ENCODE measurements around the gene NRARP. TPM values are rescaled to one million over a fixed set of nuclear protein-coding genes. Genes with fewer than 3 reads are reported as not detected.
A peak's percentile ranks its signal among the peaks of the same experiment; 100 is the strongest.

Gene NRARP
- total and polyA plus RNA-seq, 8 donors = 1.3 to 23.4 (median 10.8) TPM

- 82 to 90% methylated on average over 130 to 139 of the region's 139 CpGs for WGBS, 2 donors
- Histone ChIP-seq H3K9me3 (no peaks in the 10 kb centered on the region), H3K27me3 (no peaks in the 10 kb centered on the region), H3K27ac (peak overlapping the region in 1 of 4 donors; percentile 91), H3K4me3 (peak overlapping the region in 2 of 4 donors; percentile 34 to 45), H3K4me1 (peaks cover 0 to 10% (median 8%) of the 10 kb centered on the region in 3 donors), H3K36me3 (no peaks in the 10 kb centered on the region)
- DNase-seq (no peak), ATAC-seq (no peak), FAIRE-seq (no peak)
- intact Hi-C loops (cut with DNase I) = loop anchor here in 1 of 3 donors (10.0 kb wide), 1 partner anchor 246 kb away; no protein-coding TSS in a partner anchor
- TF ChIP-seq CTCF (IDR thresholded peaks at IDR 0.05) = no peak
These were observed 23.1 kb downstream of the NRARP start for GRCh38 chr9:137278721-137279711.

DNA sequence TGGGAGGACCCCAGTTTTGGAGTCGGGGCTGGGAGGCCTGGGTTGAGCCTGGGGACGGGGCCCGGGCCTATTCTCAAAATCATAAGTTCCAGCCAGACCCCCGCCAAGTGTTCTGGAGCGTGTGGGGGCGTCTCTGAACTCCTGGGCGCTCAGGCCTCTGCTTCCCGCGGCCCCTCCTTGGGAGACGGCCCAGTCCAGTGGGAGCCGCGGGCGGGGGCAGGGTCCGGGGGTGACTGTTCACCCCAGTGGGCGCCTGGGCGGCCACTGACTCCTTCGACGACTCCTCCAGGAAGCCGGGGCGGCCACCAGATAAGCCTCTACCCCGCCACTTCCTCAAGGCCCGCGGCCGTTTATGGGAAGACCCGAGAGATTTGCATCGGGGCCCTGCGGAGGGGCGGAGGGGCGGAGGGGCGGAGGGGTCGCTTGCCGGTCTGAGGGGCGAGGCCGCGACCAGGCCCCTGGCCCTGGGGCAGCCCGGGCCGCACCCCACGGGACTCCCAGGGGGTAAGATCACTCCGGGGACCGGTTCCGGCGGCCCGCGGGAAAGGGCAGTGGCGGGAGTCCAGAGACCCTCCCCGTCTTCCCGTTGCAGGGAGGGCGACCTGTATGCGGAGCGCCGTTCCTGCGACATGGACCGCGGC is 23.9 kb downstream of the NRARP start:
- WGBS, 2 donors = 48 to 51% methylated on average over 32 to 54 of the region's 54 CpGs
- TF ChIP-seq CTCF (IDR thresholded peaks at IDR 0.05) = no peak
- Histone ChIP-seq H3K27me3 (no peaks in the 10 kb centered on the region), H3K36me3 (no peaks in the 10 kb centered on the region), H3K4me1 (peaks cover 0 to 10% (median 8%) of the 10 kb centered on the region in 3 donors), H3K9me3 (no peaks in the 10 kb centered on the region), H3K27ac (peak overlapping the region; percentile 76 to 91 (median 86)), H3K4me3 (peak overlapping the region; percentile 10 to 45 (median 28))
- peak in 4 of 6 donors; percentile 27 to 78 (median 58) for DNase-seq
- peak in 1 of 4 donors; percentile 4 for ATAC-seq
- intact Hi-C loops (cut with DNase I) = loop anchor here in 1 of 3 donors (10.0 kb wide), 1 partner anchor 247 kb away; no protein-coding TSS in a partner anchor
- FAIRE-seq = no peak

- DNase-seq (peak; percentile 65 to 89 (median 77)), ATAC-seq (peak; percentile 55 to 78 (median 77))
- 48 to 51% methylated on average over 21 to 25 of the region's 25 CpGs for WGBS, 2 donors
These were observed 24.6 kb downstream of the NRARP start, which contains the start of gene TOR4A for GRCh38 chr9:137277329-137278041. TSS of gene TOR4A (plus strand) at chr9:137277726. CDS start at chr9:137278690, 964 bp downstream.

More at GRCh38 chr9:137277329-137278041, 24.6 kb downstream of the NRARP start, which contains the start of gene TOR4A:
- Histone ChIP-seq H3K27ac (peak within 1 kb of the TSS; percentile 76 to 91 (median 86)), H3K4me1 (peaks cover 0 to 10% (median 8%) of the 10 kb centered on the region in 3 donors), H3K27me3 (no peaks in the 10 kb centered on the region), H3K36me3 (peaks cover 3 to 5% (median 5%) of the 10 kb centered on the region in 3 donors), H3K4me3 (peak within 1 kb of the TSS; percentile 10 to 45 (median 28)), H3K9me3 (no peaks in the 10 kb centered on the region)
- no peak for TF ChIP-seq CTCF (IDR thresholded peaks at IDR 0.05)
- no peak for FAIRE-seq
- intact Hi-C loops (cut with DNase I) = loop anchor here in 1 of 3 donors (10.0 kb wide), 1 partner anchor 247 kb away; no protein-coding TSS in a partner anchor

Data from pancreas (tissue), 10 donors.